ENCODE data around the gene EHMT1.
A peak's percentile ranks its signal among the peaks of the same experiment; 100 is the strongest.
"Not testable (repeated sequence)": the region's sequence is repeated elsewhere in the genome, so short reads cannot be mapped to it uniquely, and the experiment has no call there.

Gene EHMT1

DNA sequence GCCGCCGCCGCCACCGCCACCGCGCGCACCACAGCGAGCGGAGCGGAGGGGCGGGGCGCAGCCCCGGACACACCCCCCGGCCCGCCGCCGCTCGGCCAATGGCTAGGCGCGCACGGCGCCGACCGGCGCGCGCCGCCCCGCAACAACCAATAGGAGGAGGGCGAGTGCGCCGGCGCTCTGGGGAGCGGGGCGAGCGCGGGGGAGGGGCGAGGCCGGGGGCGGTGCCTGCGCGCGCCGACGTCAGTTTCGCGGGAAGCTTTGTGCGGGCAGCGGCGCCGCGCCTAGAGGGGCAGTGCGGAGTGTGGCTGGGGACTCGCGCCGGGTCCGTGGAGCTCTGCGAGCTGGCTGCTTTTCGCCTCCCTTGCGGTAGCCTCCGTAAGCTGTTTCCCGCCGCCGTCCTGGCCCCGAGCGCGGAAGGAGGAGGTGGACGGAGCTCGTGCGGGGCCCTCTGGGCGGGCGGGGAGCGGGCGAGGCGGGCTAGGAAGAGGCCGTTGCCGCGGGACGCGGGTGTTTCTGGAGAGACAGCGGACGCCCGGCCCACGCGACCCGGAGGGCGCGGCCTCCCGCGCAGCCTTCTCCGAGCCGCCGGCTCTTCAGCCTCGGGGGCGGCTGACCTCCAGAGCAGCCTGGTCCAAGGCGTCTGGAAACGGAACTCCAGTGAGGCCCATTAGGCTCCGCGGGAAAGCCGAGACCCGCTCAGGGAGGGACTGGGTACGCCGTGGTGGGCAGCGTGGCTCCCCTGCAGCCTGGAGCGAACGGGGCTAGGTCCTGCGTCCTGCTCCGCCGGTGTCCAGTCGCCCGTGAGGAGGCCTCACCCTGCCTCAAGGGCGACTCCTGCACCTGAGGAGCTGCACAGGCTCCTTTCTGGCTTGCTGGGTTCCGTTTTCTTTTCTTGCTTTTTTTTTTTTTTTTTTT, 28.1 kb upstream of the EHMT1 start, which contains the start of gene ZMYND19:
ZMYND19 (minus strand) TSS at position 44 of the 915 bp plus-strand sequence. CDS start 249 bp downstream, outside the sequence.
- peak; percentile 84 to 87 for DNase-seq (ENCODE audit: low read depth in 2 of 2)

DNA sequence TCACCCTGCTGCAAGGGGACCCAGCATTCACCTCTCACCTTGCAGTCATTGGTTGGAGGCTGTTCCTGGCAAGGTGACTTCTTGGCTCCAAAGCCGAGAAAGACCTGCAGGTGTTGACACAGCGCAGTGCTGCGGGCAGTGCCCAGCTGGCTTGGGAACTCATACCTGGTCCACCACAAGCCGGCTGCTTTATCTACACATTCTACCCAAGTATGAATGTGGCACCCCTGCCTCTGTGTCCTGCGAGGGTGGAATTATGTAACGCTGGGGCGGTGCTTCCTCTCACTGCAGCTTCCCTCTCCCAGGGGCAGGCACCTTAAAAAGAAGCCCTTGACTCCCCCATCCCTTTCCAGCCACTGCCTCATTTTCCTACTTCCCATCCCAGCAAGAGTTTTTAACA, 26.0 kb upstream of the EHMT1 start:
- no peak for DNase-seq (ENCODE audit: low read depth in 2 of 2)

DNA sequence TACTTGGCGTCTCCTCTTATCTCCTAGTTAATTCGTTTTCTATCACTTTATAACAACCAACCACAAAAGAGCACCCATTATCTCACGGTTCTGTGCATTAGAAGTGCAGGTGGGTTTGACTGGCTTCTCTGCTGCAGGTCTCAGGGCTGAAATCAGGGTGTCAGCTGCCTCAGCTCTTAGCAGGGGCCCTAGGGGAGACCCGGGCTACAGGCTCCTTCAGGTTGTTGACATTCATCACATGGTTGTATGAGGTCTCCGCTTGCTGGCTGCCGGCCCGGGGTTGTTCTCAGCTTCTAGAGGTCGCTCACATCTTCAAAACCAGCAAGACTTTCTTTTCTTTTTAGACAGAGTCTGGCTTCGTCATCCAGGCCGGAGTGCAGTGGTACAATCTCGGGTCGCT, 25.6 kb upstream of the EHMT1 start:
- no peak for DNase-seq (ENCODE audit: low read depth in 2 of 2)

DNA sequence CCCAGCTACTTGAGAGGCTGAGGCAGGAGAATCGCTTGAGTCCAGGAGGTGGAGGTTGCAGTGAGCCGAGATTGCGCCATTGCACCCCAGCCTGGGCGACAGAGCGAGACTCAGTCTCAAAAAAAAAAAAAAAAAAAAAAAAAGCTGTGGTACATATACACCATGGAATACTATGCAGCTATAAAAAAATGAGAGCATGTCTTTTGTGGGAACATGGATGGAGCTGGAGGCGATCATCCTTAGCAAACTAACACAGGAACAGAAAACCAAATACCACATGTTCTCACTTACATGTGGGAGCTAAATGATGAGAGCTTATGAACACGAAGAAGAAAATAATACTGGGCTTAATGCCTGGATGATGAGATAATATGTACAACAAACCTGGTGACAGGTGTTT, 22.2 kb upstream of the EHMT1 start:
- DNase-seq (ENCODE audit: low read depth in 2 of 2) = not testable (repeated sequence)

DNA sequence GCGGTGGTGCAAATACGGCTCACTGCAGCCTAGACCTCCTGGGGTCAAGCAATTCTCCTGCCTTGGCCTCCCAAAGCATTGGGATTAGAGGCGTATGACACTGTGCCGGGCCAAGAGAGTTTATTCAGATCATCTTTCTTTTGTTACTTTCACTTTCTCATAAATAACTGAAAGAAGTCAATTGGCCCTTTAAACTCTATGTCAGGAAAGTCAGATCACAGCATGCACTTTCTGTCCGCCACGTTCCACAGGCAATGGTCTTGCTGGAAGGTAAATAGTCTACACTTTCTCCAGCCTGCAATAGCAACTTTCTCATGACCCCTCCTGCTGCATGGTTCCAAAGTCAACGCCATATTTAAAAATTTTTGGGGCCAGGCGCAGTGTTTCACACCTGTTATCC, 19.9 kb upstream of the EHMT1 start:
- DNase-seq (ENCODE audit: low read depth in 2 of 2) = no peak

DNA sequence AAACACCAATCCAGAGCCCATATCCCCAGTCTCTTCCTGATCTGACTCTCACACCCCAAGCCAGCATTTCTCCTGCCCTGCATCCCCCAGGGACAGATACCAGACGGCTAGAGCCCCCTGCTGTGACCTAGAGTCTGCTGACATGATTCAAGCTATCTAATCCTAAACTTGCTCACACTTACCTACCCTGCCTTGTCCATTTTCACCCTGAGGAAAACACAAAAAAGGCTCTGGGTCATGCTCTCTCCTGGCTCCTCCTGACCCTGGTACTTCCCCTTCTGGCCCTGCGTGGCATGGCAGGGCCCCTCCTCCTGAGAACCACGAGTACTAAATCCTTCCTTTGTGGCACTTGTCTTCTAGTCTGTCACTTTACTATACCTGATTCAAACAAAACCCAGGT, 16.1 kb upstream of the EHMT1 start:
- DNase-seq (ENCODE audit: low read depth in 2 of 2) = no peak

DNA sequence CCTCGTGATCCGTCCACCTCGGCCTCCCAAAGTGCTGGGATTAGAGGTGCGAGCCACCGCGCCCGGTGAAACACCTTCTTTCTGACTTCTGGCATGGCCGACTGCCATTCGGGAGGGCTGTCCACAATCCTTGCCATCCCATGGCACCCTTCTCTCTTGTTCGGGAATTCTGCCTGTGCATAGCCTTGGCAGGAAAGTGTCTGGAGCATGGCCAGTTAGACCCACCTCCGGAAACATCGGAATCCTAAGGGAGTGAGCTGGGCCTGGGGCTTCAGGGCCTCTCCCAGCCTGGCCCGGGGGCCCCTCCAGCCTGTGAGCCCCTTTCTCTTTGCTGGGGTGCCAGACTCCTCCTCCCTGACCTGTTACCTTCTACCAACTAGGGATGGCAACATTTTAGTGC, 14.9 kb upstream of the EHMT1 start:
- DNase-seq (ENCODE audit: low read depth in 2 of 2) = no peak

DNA sequence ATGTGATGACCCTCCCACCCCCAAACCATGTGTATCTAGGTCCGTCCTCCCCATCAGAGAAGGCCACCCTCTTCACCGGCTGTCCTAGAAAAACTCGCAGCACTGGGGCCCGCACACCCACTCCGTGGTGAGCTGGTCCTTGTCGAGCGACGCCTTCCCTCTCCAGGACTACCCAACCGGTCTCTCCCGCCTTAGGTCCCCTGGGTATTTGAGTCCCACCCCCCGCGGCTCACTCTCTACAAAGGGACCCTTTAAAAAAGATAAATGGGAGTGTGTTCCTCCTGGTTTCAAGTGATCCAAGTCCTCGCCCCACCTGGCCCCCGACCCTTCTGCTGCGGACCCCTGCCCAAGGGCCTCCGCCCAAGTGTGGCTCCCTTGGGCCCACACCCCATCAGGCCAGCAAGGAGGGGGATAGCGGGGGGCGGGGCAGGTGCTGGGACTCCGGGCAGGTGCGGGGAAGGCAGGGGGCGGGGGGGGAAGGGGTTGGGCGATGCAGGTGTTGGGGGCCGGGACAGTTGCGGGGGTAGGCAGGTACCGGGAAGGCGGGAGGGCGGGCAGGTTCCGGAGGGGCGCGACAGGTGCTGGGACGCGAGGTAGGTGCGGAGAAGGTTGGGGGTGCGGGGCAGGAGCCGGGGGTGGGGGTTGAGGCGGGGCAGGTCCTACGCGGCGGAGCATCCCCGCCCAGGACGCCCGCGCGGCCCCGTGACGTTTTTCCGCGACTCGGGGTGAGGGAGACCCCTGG, 14.3 kb upstream of the EHMT1 start:
- DNase-seq (ENCODE audit: low read depth in 2 of 2) = no peak

DNA sequence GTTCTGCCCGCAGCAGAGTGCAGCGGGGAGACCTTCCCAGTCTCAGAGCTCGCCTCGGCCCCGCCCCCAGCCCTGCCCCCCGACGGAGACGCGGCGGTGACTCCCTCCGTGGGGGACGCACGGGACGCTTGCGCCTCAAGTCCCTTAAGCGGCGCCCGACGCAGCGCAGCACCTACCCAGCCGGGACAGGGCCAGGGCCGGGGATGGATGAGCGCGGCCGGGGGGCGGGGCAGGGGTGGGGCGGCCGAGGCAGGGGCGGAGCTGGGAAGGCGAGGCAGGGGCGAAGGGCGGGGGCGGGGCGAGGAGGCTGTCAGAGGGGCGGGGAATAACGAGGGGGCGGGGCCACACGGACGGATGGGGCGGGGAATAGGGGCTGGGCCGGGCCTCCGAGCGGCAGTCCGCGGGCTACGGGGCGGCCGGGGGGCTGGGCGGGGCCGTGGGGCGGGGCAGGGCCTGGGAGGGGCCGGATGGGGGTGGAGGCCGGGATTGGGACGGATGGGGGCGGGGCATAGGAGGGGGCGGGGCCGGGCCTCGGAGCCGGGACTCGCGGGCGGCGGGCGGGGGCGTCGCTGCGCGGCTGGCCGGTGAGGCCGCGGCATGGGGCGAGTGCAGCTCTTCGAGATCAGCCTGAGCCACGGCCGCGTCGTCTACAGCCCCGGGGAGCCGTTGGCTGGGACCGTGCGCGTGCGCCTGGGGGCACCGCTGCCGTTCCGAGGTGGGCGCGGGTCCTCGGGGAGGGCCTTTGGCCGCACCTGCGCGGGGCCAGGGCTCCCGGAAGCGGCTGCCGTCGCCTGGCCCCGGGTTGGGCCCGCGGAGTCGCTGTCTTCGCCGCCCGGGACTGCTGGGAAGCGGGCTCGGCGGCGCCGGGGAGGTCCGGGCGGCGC, 13.4 kb upstream of the EHMT1 start, which contains the start of gene ARRDC1:
ARRDC1 (plus strand) TSS at position 566 of the 884 bp plus-strand sequence; CDS start at position 598, 32 bp downstream.
- DNase-seq (ENCODE audit: low read depth in 2 of 2) = peak; percentile 90 to 93

DNA sequence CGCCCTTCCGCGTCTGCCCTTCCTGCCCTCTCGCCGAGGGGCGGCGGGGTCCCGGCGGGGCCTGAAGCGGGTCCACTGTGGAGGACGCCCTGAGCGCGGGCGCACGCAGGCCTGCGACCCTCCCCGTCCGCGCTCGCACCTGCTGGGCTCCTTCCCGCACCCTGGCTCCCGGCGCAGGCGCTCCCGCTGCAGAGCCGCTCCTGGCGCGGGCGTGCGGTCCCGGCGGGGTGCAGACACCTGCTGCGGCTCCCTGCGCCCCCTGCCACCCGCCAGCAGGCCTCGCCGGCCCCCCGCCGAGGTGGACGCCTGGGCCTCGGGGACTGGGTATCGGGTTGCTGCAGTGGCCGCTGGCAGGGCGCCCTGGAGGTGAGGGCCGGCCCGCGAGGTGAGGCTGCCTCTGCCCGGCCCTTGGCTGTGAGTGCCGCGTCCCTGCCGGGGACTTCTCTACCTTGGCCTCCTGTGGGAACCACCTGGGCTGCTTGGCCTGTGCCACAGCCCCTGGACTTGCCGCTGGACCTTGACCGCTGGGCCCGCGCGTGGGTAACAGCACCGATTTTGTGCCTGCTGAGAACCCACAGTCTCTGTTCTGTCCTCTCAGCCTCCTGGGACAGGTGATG, 12.7 kb upstream of the EHMT1 start:
- DNase-seq (ENCODE audit: low read depth in 2 of 2) = no peak

DNA sequence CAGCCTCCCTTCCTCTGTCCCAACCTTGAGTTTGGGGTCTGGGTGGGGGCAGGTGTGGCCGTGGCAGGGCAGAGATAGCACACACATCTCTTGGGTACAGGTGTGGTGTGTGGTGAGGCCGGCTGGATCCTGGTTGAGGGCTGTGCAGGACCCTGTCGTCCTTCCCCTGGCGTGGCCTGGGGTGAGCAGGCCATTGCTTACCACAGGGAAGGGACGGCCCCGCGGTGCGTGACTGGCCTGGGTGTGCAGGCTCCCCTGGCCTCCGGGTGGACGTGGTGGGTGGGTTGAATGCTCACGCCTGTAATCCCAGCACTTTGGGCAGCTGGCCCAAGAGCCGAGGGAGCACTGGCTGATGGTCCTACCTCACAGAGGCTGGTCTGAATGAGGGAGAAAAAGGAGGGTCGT, 12.1 kb upstream of the EHMT1 start:
- DNase-seq (ENCODE audit: low read depth in 2 of 2) = no peak

DNA sequence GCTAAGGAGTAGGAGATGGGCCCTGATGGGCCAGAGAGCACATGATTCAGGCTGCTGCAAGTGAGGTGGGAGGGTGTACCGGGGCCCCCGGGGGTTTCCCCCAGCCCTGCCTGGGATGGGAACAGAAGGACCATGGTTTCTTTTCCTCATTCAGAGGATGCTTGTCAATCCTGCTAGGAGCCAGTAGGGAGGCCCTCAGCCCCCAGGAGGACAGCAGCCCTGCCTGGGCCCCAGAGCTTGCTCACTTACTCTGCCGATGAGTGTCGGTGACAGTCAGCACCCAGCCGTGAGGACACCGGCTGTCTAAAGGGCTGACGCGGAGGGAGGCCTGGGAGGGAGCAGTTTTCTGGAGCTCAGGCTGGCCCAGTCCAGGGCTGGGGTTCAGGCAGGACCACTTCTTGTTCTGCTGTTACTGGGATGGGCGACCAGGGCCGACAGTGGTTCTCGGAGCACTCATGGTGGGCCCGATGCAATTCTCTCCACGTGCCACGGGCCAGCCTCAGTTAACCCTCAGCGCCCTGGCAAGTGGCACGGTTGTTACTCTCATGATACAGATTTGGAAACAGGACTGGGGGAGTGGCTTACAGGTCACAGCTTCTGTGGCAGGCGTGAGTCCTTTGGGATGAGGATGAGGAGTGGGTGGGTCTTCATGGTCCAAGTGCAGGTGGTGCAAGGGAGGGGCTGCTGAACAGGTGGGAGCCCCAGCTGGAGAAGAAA, 11.5 kb upstream of the EHMT1 start:
- DNase-seq (ENCODE audit: low read depth in 2 of 2) = no peak

DNA sequence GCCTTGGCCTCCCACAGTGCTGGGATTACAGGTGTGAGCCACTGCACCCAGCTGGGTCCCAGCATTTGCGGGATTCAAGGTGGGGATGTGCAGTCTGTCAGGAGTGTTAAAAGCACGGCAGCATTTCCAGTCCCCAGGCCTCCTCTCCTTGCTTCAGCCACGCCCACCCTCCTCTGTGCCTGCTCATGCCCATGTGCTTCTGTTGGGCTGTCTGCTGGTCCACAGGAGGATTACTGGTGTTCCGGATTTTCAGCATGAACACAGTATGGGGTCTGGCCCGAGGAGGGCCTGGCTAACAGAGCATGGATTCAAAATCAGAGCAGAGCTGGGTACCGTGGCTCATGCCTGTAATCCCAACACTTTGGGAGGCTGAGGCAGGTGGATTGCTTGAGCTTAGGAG, 7.9 kb upstream of the EHMT1 start:
- DNase-seq (ENCODE audit: low read depth in 2 of 2) = no peak

DNA sequence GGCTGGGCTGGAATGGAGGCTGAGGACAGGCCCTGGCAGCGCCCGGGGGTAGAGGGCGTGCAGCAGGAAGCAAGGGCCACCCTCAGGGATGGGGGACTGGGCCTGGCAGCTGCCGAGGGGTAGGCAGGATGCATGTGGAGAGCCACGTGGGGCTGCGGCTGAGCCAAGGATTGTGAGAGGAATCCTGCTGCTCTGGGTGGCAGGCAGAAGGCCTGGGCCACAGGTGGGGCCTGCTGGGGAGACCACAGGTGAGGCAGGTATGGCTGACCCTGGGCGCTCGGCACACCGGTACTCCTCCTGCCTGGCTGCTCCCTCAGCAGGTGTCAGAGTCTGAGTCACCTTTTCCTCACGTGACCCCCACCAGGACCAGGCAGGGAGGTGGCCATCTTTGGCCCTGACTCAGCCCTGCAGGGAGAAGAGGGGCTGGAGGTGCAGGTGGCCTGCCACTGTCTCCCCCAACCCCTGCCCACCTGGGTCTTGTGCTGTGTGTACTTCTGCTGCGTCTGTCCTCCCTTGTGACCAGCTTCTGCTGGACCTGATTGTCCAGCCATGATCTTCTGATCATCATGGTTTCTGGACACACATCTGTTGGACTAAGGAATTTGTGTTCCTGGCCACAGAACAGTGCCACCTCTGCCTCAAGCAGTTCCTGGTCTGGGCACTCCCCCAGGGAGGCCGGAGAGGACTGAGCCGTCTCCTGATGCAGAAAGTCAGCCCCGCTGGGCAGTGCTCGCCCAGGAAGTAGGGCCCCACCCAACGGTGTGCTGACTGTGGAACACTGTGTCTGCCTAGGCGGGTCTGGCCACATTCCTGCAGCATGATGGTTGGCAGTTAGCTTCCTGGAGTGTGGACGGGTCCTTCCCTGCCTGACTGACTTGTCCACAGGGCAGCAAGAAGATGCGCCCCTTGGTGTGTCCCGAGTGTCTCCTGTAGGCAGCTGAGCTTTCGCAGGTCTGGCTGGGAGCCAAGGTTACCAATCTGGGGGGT, 6.9 kb upstream of the EHMT1 start:
- DNase-seq (ENCODE audit: low read depth in 2 of 2) = no peak

DNA sequence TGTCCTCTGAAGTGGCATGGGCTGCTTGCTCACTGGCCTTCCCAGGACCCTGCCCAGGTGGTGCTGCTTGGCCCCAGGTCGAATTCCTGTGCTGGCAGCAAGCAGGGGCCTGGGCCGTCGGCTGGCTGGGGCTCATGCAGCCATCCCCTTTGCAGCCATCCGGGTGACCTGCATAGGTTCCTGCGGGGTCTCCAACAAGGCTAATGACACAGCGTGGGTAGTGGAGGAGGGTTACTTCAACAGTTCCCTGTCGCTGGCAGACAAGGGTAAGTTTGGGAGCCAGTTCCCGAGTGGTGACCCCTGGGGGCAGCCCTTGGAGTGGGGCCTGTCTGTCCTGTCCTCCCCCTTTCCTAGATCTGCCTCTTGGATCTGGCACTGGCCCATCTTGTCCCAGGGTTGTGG, 6.1 kb upstream of the EHMT1 start:
- DNase-seq (ENCODE audit: low read depth in 2 of 2) = no peak

DNA sequence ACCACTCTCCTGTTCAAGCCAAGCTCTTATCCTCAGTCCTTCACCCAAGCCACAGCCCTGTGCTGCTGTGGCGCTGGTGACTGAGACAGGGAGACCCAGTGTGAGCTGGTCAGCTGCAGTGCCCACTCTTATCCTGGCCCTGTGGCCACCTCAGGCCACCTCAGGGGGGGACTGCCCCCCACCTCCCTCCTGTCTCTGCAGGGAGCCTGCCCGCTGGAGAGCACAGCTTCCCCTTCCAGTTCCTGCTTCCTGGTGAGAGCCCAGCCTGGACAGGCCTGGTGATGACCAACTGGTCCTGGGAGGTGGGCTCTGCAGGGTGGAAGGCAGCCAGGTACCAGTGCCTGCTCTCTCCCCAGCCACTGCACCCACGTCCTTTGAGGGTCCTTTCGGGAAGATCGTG, 5.5 kb upstream of the EHMT1 start:
- DNase-seq (ENCODE audit: low read depth in 2 of 2) = no peak

DNA sequence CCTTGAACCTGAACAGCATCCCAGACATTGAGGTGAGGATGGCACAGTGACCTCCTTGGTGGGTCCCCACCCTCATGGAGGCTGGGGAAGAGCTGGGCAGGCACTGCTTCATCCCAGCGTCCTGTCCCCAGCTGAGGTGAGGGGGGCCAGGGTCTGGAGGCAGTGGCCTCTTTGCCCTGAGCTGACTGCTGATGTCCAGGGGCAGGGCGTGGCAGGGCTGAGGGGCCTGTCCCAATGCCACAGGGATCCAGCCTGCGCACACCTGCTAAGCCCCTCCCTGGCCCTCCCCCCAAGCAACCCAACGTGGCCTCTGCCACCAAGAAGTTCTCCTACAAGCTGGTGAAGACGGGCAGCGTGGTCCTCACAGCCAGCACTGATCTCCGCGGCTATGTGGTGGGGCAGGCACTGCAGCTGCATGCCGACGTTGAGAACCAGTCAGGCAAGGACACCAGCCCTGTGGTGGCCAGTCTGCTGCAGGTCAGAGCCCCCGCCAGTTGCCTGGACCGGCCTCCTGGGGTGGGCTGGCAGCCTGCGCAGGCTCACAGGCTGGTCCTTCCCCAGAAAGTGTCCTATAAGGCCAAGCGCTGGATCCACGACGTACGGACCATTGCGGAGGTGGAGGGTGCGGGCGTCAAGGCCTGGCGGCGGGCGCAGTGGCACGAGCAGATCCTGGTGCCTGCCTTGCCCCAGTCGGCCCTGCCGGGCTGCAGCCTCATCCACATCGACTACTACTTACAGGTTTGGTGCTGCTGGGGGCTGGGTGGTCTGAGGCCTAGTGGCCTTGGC, 4.9 kb upstream of the EHMT1 start:
- DNase-seq (ENCODE audit: low read depth in 2 of 2) = no peak

DNA sequence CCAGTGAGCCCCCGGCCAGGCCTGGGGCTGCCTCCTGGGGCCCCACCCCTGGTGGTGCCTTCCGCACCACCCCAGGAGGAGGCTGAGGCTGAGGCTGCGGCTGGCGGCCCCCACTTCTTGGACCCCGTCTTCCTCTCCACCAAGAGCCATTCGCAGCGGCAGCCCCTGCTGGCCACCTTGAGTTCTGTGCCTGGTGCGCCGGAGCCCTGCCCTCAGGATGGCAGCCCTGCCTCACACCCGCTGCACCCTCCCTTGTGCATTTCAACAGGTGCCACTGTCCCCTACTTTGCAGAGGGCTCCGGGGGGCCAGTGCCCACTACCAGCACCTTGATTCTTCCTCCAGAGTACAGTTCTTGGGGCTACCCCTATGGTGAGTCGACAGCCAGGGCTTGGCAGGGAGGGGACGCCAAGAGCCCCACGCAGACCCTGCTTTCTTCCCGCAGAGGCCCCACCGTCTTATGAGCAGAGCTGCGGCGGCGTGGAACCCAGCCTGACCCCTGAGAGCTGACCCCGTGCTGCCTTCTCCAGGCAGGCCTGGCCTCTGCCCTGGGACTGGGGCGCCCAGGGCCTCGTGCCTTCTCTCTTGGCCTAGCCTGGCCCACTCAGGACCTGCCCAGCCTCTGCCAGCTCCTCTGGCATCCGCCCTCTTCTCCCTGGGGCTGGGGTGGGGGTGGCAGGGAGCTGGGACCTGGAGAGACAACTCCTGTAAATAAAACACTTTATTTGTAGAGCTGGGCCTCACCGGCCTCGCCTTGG, 4.0 kb upstream of the EHMT1 start:
- no peak for DNase-seq (ENCODE audit: low read depth in 2 of 2)

All from stimulated activated CD8-positive, alpha-beta memory T cell treated with anti-CD3 and anti-CD28 coated beads, Interleukin-2, amount 100 ng/mL, for 48 hours (primary cell).